Lower leg skin (tissue), 3 donors: Measurements from ENCODE around the gene WNT7B.

Experiments
- POLR2A ChIP-seq, 2 donors: fragments of 450-650 bp; IDR thresholded peaks; one replicate each; pipeline ENCODE4 v1.6.1; 2016 to 2017; ENCODE audit warnings: antibody characterized with exemption in 2 of 2, mild to moderate bottlenecking in 1 of 2, moderate library complexity in 1 of 2
- TF ChIP-seq, protein P1 (sequence below), 3 donors: fragments of 450-650 bp; IDR thresholded peaks; one replicate each; pipeline ENCODE4 v1.5.1; 2016; ENCODE audit warnings: antibody characterized with exemption in 3 of 3, mild to moderate bottlenecking in 3 of 3, moderate library complexity in 2 of 3

DNA sequence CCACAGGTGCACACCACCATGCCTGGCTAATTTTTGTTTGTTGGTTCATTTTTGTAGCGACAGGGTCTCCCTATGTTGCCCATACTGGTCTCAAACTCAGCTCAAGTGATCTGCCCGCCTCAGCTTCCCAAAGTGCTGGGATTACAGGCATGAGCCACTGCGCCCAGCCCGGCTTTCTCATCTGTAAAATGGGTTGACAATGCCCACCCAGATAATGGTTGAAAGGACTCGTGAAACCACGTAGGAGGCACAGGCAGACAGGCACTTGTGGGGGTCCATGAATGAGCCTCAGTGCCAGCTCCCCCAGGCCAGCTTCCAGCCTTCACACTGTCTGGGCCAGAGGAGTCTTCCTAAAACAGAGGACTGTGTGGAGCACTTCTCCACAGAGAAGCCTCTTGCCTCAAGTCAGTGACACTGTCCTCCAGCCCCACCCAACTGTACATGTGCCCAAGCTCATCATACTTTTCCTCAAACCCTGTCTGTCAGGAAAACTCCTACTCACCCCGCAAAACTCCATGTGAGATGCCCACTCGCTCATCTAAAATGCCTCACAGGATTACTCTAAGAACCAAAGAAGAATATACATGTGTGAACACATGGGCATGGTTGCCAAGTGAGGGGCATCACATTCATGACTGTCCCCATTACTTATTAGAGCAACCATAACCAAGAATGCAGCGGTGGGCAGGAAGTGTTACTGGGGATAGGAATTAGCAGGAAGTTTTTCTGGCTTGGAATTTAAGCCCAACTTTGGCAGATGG, 32.1 kb upstream of the WNT7B start:
- no peak for TF ChIP-seq POLR2A (IDR thresholded peaks at IDR 0.05)
- TF ChIP-seq, protein P1, sequence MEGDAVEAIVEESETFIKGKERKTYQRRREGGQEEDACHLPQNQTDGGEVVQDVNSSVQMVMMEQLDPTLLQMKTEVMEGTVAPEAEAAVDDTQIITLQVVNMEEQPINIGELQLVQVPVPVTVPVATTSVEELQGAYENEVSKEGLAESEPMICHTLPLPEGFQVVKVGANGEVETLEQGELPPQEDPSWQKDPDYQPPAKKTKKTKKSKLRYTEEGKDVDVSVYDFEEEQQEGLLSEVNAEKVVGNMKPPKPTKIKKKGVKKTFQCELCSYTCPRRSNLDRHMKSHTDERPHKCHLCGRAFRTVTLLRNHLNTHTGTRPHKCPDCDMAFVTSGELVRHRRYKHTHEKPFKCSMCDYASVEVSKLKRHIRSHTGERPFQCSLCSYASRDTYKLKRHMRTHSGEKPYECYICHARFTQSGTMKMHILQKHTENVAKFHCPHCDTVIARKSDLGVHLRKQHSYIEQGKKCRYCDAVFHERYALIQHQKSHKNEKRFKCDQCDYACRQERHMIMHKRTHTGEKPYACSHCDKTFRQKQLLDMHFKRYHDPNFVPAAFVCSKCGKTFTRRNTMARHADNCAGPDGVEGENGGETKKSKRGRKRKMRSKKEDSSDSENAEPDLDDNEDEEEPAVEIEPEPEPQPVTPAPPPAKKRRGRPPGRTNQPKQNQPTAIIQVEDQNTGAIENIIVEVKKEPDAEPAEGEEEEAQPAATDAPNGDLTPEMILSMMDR (IDR thresholded peaks at IDR 0.05), result no peak
